H1 (cell line): ENCODE measurements around the gene PLXNB1. TPM values are rescaled to one million over a fixed set of nuclear protein-coding genes. Genes with fewer than 3 reads are reported as not detected.
A peak's percentile ranks its signal among the peaks of the same experiment; 100 is the strongest.

ENCODE experiments used
- CTCF ChIA-PET: fragments of 300-600 bp; sonication (Branson Sonifier 250); formaldehyde crosslinking; loops from one replicate; lab custom pipeline; 2021; ENCODE audit not compliant: partially characterized antibody; lab: Charles Lee
- POLR2A ChIA-PET: fragments of 300-600 bp; sonication (Branson Sonifier 250); formaldehyde crosslinking; loops from one replicate; lab custom pipeline; 2021; ENCODE audit warnings: inconsistent platforms; ENCODE audit not compliant: partially characterized antibody; lab: Charles Lee
- DNase-seq, 2 experiments: peaks; one replicate each; pipeline versions ENCODE4 v3.0.0 to v3.0.0-alpha.2; 2010 to 2022; ENCODE audit warnings: low spot score in 2 of 2, low read depth in 1 of 2, mixed read lengths in 1 of 2
- FAIRE-seq: peaks from 2 replicates; lab custom pipeline; 2011; peaks lifted over from hg19 to GRCh38; lab: Jason Lieb, UNC
- H2AFZ ChIP-seq: 2 replicates; pipeline ENCODE4 v1.8.1; 2012; ENCODE audit warnings: low read length, inconsistent platforms
- H2AK5ac ChIP-seq: 2 replicates; pipeline ENCODE4 v1.6.1; 2013; ENCODE audit warnings: low read depth, low read length
- H2BK120ac ChIP-seq: replicated peaks from 2 replicates; pipeline ENCODE3; 2013; ENCODE audit warnings: low read depth, low read length, inconsistent platforms
- H2BK12ac ChIP-seq: 2 replicates; pipeline ENCODE4 v1.6.1; 2013; ENCODE audit warnings: low read depth, low read length
- H2BK15ac ChIP-seq: 2 replicates; pipeline ENCODE4 v1.6.1; 2013; ENCODE audit warnings: low read length
- H2BK20ac ChIP-seq: 2 replicates; pipeline ENCODE4 v1.6.1; 2013; ENCODE audit warnings: low read length
- H2BK5ac ChIP-seq: 2 replicates; pipeline ENCODE4 v1.6.1; 2013; ENCODE audit warnings: low read depth, low read length
- H3K14ac ChIP-seq: 2 replicates; pipeline ENCODE4 v1.6.1; 2013; ENCODE audit warnings: inconsistent platforms; ENCODE audit not compliant: insufficient read length
- H3K18ac ChIP-seq: 2 replicates; pipeline ENCODE4 v1.6.1; 2013; ENCODE audit warnings: low read length; ENCODE audit errors: extremely low read depth
- H3K23ac ChIP-seq: 2 replicates; pipeline ENCODE4 v1.6.1; 2013; ENCODE audit warnings: inconsistent platforms; ENCODE audit not compliant: insufficient read length
- H3K23me2 ChIP-seq: 2 replicates; pipeline ENCODE4 v1.6.1; 2013; ENCODE audit warnings: low read depth, low read length
- H3K27ac ChIP-seq: 2 replicates; pipeline ENCODE4 v1.6.1; 2011; ENCODE audit warnings: low read depth, low read length, inconsistent platforms
- H3K27me3 ChIP-seq, 4 experiments: replicated peaks in 1 of 4; 1 replicate in 1 of 4; 2 replicates in 3 of 4; pipeline versions ENCODE4 v1.6.1 to v1.8.1; 2011 to 2013; ENCODE audit warnings: low read length in 3 of 4, mild to moderate bottlenecking in 3 of 4, inconsistent platforms in 2 of 4, mixed read lengths in 2 of 4, moderate library complexity in 1 of 4; ENCODE audit not compliant: control insufficient read depth in 3 of 4, insufficient read depth in 3 of 4; ENCODE audit errors: extremely low read depth in 1 of 4
- H3K36me3 ChIP-seq, 4 experiments: 2 replicates each; pipeline versions ENCODE4 v1.6.1 to v1.8.1; 2011 to 2013; ENCODE audit warnings: mild to moderate bottlenecking in 4 of 4, low read length in 3 of 4, moderate library complexity in 2 of 4, control low read depth in 1 of 4, inconsistent platforms in 1 of 4; ENCODE audit not compliant: insufficient read depth in 4 of 4, control insufficient read depth in 2 of 4
- H3K4ac ChIP-seq: replicated peaks from 2 replicates; pipeline ENCODE3; 2013; ENCODE audit warnings: low read length, low read depth, mixed read lengths, inconsistent platforms; ENCODE audit not compliant: insufficient read length
- H3K4me1 ChIP-seq, 4 experiments: replicated peaks in 1 of 4; 1 replicate in 1 of 4; 2 replicates in 3 of 4; pipeline versions ENCODE4 v1.6.1 to v1.8.1; 2011 to 2013; ENCODE audit warnings: low read length in 3 of 4, inconsistent platforms in 2 of 4, mixed read lengths in 1 of 4; ENCODE audit not compliant: insufficient read depth in 4 of 4, control insufficient read depth in 3 of 4
- H3K4me2 ChIP-seq, 2 experiments: 2 replicates each; pipeline versions ENCODE4 v1.6.1 to v1.8.1; 2011 to 2013; ENCODE audit warnings: low read depth in 2 of 2, low read length in 2 of 2, control low read depth in 1 of 2, inconsistent platforms in 1 of 2, mild to moderate bottlenecking in 1 of 2; ENCODE audit not compliant: insufficient read depth in 1 of 2
- H3K4me3 ChIP-seq, 4 experiments: fragments of 200-600, 300-600 bp in 1 of 4; sonication (generic), shearing (Covaris generic), sonication (Bioruptor Twin) in 1 of 4; 2 replicates each; pipeline versions ENCODE4 v1.5.1 to v1.8.1; 2011 to 2016; ENCODE audit warnings: low read length in 4 of 4, low read depth in 3 of 4, control low read depth in 2 of 4, inconsistent platforms in 2 of 4, mild to moderate bottlenecking in 2 of 4, mixed read lengths in 1 of 4, moderate library complexity in 1 of 4; ENCODE audit not compliant: insufficient read depth in 2 of 4; ENCODE audit errors: extremely low read depth in 1 of 4
- H3K56ac ChIP-seq: replicated peaks from 2 replicates; pipeline ENCODE3; 2013; ENCODE audit warnings: low read depth, mild to moderate bottlenecking, mixed read lengths, low read length, inconsistent platforms; ENCODE audit not compliant: insufficient read length
- H3K79me1 ChIP-seq: 2 replicates; pipeline ENCODE4 v1.6.1; 2013; ENCODE audit warnings: low read depth, low read length, control low read depth
- H3K79me2 ChIP-seq, 2 experiments: 2 replicates each; pipeline versions ENCODE4 v1.6.1 to v1.8.1; 2012 to 2013; ENCODE audit warnings: low read length in 2 of 2, mild to moderate bottlenecking in 2 of 2, inconsistent platforms in 1 of 2; ENCODE audit not compliant: insufficient read depth in 2 of 2, control insufficient read depth in 1 of 2
- H3K9ac ChIP-seq, 4 experiments: replicated peaks in 1 of 4; 1 replicate in 1 of 4; 2 replicates in 3 of 4; pipeline versions ENCODE4 v1.6.1 to v1.8.1; 2011 to 2013; ENCODE audit warnings: low read depth in 3 of 4, low read length in 3 of 4, control low read depth in 2 of 4, mild to moderate bottlenecking in 2 of 4, moderate library complexity in 2 of 4, inconsistent platforms in 1 of 4; ENCODE audit errors: extremely low read depth in 1 of 4
- H3K9me3 ChIP-seq, 2 experiments: 2 replicates each; pipeline versions ENCODE4 v1.6.1 to v1.8.1; 2012 to 2013; ENCODE audit warnings: mild to moderate bottlenecking in 2 of 2, moderate library complexity in 2 of 2, control low read depth in 1 of 2, inconsistent platforms in 1 of 2, low read depth in 1 of 2, low read length in 1 of 2, mixed read lengths in 1 of 2; ENCODE audit not compliant: insufficient read depth in 2 of 2
- H4K20me1 ChIP-seq, 2 experiments: replicated peaks in 1 of 2; 2 replicates each; pipeline versions ENCODE3 to v1.8.1; 2011 to 2013; ENCODE audit warnings: inconsistent platforms in 2 of 2, low read length in 2 of 2, mild to moderate bottlenecking in 1 of 2; ENCODE audit not compliant: insufficient read depth in 2 of 2, control insufficient read depth in 1 of 2
- H4K5ac ChIP-seq: 2 replicates; pipeline ENCODE4 v1.6.1; 2013; ENCODE audit warnings: low read length, low read depth, mixed read lengths, inconsistent platforms; ENCODE audit not compliant: insufficient read length
- H4K8ac ChIP-seq: 2 replicates; pipeline ENCODE4 v1.8.0; 2013; ENCODE audit warnings: mild to moderate bottlenecking, moderate library complexity, low read length, inconsistent platforms; ENCODE audit not compliant: insufficient read depth; ENCODE audit errors: extremely low read depth
- H4K91ac ChIP-seq: replicated peaks from 2 replicates; pipeline ENCODE3; 2013; ENCODE audit warnings: low read length, mixed read lengths, inconsistent platforms; ENCODE audit not compliant: insufficient read length
- MAX ChIP-seq: IDR thresholded peaks from 2 replicates; pipeline ENCODE4 v1.6.1; 2012; ENCODE audit warnings: inconsistent platforms
- WGBS, 2 experiments: shearing (Covaris generic) in 1 of 2; methylation state at CpG; one replicate each; pipeline versions ENCODE4 v1.1.6 to v1.1.7; 2013 to 2015; ENCODE audit warnings: low lambda C conversion rate in 2 of 2, mixed read lengths in 2 of 2, inconsistent platforms in 1 of 2, low coverage in 1 of 2, missing lambda C conversion rate in 1 of 2; ENCODE audit not compliant: insufficient replicate concordance in 2 of 2, insufficient coverage in 1 of 2, insufficient read length in 1 of 2; ENCODE audit errors: extremely low coverage in 1 of 2, missing lambda C conversion rate in 1 of 2; 5-methylcytosine and 5-hydroxymethylcytosine counted together
- polyA plus RNA-seq, 7 experiments: library from polyadenylated mRNA; depleted of rRNA in 3 of 7; stranded (reverse) in 5 of 7; unstranded in 2 of 7; fragments of >200 nt in 5 of 7; fragments of 200-250 nt in 2 of 7; gene quantifications; 1 replicate in 5 of 7; 2 replicates in 1 of 7; 4 replicates in 1 of 7; pipeline versions ENCODE4 v1.2.1 to v1.2.3, GENCODE V29; 2011 to 2013; ENCODE audit warnings: missing spikeins in 2 of 7, mixed read lengths in 2 of 7
- total RNA-seq: library from RNA; stranded (reverse); fragmentation: NEBNext Ultra II Directional; extraction: Animal tissue kit (Norgen Biotek cat#: 25700); gene quantifications from 2 replicates; pipeline ENCODE4 v1.2.1, GENCODE V29; 2021

The PLXNB1 gene
- total and polyA plus RNA-seq, 2 of the 8 experiments (the other 6 are each of a cell fraction or from before 2014, with no cell fraction given), result 109 to 114 TPM

- 85% methylated on average over 10 of the region's 13 CpGs; no CpG with 5 or more reads in 1 of the 2 experiments for WGBS, 2 experiments
- no peak overlapping the region for H2BK15ac ChIP-seq
- no peak overlapping the region for H2BK20ac ChIP-seq
- no peak overlapping the region for H3K18ac ChIP-seq
- ChIA-PET POLR2A (interaction anchor here (0.9 to 31.5 kb wide), 5 partner anchors 10 to 287 kb away, joined by 3 to 650 read pairs (median 88); partner anchors contain the start of genes ATRIP, CCDC51 and TMA7), CTCF (interaction anchor here (0.6 to 2.9 kb wide), 3 partner anchors 9 to 24 kb away, joined by 3 to 28 read pairs (median 3); no protein-coding TSS in a partner anchor)
- 0 out of 2 replicates have a peak overlapping the region, but pooled peaks have one; percentile 16 for H3K27ac ChIP-seq
- no peak overlapping the region; the same call in 1 of the 2 replicates for H2BK5ac ChIP-seq
- H2BK12ac ChIP-seq, result no peak overlapping the region
- H3K23ac ChIP-seq, result no peak overlapping the region
- no peak for DNase-seq
- H3K9me3 ChIP-seq, result no peaks in the 10 kb centered on the region
- no peak overlapping the region for H2AFZ ChIP-seq
- no peak for FAIRE-seq
- peak overlapping the region in 1 of 4 experiments; percentile 20; a peak in 1 of 7 replicates for H3K9ac ChIP-seq
- H3K79me2 ChIP-seq, result peaks cover 32 to 72% of the 10 kb centered on the region in 2 experiments
- H4K91ac ChIP-seq, result no peak overlapping the region
- H2AK5ac ChIP-seq, result no peak overlapping the region
- no peak overlapping the region for H3K4me3 ChIP-seq
- H3K4ac ChIP-seq, result no peak overlapping the region
- H4K5ac ChIP-seq, result no peak overlapping the region
- H3K36me3 ChIP-seq, result peaks cover 5 to 11% (median 7%) of the 10 kb centered on the region in 4 experiments; a peak in 6 of 8 replicates
- H3K27me3 ChIP-seq, result no peaks in the 10 kb centered on the region
- no peak overlapping the region for H3K56ac ChIP-seq
- H3K14ac ChIP-seq, result no peak overlapping the region
- peaks cover 46% of the 10 kb centered on the region for H3K79me1 ChIP-seq
- no peak overlapping the region for H2BK120ac ChIP-seq
- peaks cover 3 to 34% (median 14%) of the 10 kb centered on the region in 4 experiments for H3K4me1 ChIP-seq
- H4K20me1 ChIP-seq, result peaks cover 27 to 45% of the 10 kb centered on the region in 2 experiments
- no peak overlapping the region; a peak in 1 of 4 replicates for H3K4me2 ChIP-seq
- H3K23me2 ChIP-seq, result peaks cover 7% of the 10 kb centered on the region
- no peak overlapping the region for H4K8ac ChIP-seq
- peak; percentile 43; the same call in 1 of the 2 replicates for TF ChIP-seq MAX
These were observed 4.5 kb downstream of the PLXNB1 start for GRCh38 chr3:48425281-48425812.
